ENCODE results near the gene EHD4. TPM values are rescaled to one million over a fixed set of nuclear protein-coding genes. Genes with fewer than 3 reads are reported as not detected.

Gene EHD4
- polyA plus RNA-seq, 1 experiment, result 19.3 TPM

DNA sequence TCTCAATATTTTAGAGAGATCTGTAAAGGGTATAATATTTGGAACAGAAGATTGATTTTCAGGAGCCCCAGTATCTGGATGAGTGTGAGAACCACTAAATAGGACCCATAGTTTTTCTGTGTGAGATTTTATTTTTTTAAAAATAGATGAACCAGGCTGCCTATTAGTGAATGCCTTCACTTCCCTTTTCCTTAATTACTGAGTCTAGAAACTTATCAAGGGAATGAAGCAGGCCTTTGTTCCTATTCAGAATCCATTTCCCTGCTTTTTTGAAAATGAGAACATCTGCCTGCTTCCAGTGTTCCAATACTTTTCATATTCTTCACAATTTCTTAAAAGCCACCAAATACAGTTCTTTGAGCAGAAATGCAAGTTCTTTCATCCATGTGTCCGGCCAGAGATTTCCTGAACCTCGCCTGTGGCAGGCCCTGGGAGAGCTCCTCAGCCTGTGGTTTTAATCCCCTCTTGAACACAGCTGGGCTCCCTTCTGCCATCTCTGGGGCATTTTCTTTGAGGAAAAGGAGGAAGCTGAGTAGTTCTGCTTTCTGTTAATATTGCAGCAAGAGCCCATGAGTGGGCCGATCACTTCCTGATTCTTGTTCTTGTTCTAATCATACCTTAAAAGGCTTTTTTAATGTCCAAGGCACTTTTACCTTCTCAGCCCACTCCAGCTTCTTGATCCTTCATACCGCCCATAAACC lies 4.7 kb downstream of the EHD4 start:
- DNase-seq (ENCODE audit: low read depth, low spot score), result no peak
- CTCF ChIA-PET, result interaction anchor here (1.0 kb wide), 1 partner anchor 18 kb away, joined by 3 read pairs; no protein-coding TSS in a partner anchor
- Histone ChIP-seq H3K4me3 (ENCODE audit: low read depth, low read length) (no peak overlapping the region), H3K27me3 (ENCODE audit: control insufficient read depth, insufficient read depth, low read length) (no peaks in the 10 kb centered on the region), H3K9me3 (ENCODE audit: control insufficient read depth, insufficient read depth, low read length) (no peaks in the 10 kb centered on the region), H3K27ac (ENCODE audit: low read depth, low read length) (peak overlapping the region; percentile 68)
- POLR2A ChIA-PET, result no interaction called here
- TF ChIP-seq, protein P1, sequence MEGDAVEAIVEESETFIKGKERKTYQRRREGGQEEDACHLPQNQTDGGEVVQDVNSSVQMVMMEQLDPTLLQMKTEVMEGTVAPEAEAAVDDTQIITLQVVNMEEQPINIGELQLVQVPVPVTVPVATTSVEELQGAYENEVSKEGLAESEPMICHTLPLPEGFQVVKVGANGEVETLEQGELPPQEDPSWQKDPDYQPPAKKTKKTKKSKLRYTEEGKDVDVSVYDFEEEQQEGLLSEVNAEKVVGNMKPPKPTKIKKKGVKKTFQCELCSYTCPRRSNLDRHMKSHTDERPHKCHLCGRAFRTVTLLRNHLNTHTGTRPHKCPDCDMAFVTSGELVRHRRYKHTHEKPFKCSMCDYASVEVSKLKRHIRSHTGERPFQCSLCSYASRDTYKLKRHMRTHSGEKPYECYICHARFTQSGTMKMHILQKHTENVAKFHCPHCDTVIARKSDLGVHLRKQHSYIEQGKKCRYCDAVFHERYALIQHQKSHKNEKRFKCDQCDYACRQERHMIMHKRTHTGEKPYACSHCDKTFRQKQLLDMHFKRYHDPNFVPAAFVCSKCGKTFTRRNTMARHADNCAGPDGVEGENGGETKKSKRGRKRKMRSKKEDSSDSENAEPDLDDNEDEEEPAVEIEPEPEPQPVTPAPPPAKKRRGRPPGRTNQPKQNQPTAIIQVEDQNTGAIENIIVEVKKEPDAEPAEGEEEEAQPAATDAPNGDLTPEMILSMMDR (IDR thresholded peaks at IDR 0.05; ENCODE audit: low read depth, low read length), result no peak

GRCh38 chr15:41966920-41967465 lies 5.4 kb downstream of the EHD4 start:
- POLR2A ChIA-PET, result interaction anchor here (1.0 kb wide), 1 partner anchor 18 kb away, joined by 3 read pairs; no protein-coding TSS in a partner anchor

GRCh38 chr15:41966414-41966812 lies 5.9 kb downstream of the EHD4 start:
- Histone ChIP-seq H3K27me3 (ENCODE audit: control insufficient read depth, insufficient read depth, low read length) (no peaks in the 10 kb centered on the region), H3K27ac (ENCODE audit: low read depth, low read length) (no peak overlapping the region), H3K9me3 (ENCODE audit: control insufficient read depth, insufficient read depth, low read length) (no peaks in the 10 kb centered on the region), H3K4me3 (ENCODE audit: low read depth, low read length) (no peak overlapping the region)
- ChIA-PET POLR2A (interaction anchor here (1.0 kb wide), 1 partner anchor 17 kb away, joined by 3 read pairs; no protein-coding TSS in a partner anchor), CTCF (interaction anchor here (1.0 to 1.3 kb wide), 2 partner anchors 17 to 62 kb away, joined by 3 read pairs; no protein-coding TSS in a partner anchor)
- DNase-seq (ENCODE audit: low read depth, low spot score), result no peak
- TF ChIP-seq, protein P1 (IDR thresholded peaks at IDR 0.05; ENCODE audit: low read depth, low read length), result no peak

More at GRCh38 chr15:41966920-41967465, 5.4 kb downstream of the EHD4 start:
- TF ChIP-seq, protein P1 (IDR thresholded peaks at IDR 0.05; ENCODE audit: low read depth, low read length), result no peak
- DNase-seq (ENCODE audit: low read depth, low spot score), result no peak
- no peaks in the 10 kb centered on the region for H3K27me3 ChIP-seq (ENCODE audit: control insufficient read depth, insufficient read depth, low read length)
- peak overlapping the region; percentile 39 for H3K27ac ChIP-seq (ENCODE audit: low read depth, low read length)
- CTCF ChIA-PET, result interaction anchor here (1.0 to 1.3 kb wide), 2 partner anchors 18 to 62 kb away, joined by 3 read pairs; no protein-coding TSS in a partner anchor
- H3K4me3 ChIP-seq (ENCODE audit: low read depth, low read length), result no peak overlapping the region
- H3K9me3 ChIP-seq (ENCODE audit: control insufficient read depth, insufficient read depth, low read length), result no peaks in the 10 kb centered on the region

DNA sequence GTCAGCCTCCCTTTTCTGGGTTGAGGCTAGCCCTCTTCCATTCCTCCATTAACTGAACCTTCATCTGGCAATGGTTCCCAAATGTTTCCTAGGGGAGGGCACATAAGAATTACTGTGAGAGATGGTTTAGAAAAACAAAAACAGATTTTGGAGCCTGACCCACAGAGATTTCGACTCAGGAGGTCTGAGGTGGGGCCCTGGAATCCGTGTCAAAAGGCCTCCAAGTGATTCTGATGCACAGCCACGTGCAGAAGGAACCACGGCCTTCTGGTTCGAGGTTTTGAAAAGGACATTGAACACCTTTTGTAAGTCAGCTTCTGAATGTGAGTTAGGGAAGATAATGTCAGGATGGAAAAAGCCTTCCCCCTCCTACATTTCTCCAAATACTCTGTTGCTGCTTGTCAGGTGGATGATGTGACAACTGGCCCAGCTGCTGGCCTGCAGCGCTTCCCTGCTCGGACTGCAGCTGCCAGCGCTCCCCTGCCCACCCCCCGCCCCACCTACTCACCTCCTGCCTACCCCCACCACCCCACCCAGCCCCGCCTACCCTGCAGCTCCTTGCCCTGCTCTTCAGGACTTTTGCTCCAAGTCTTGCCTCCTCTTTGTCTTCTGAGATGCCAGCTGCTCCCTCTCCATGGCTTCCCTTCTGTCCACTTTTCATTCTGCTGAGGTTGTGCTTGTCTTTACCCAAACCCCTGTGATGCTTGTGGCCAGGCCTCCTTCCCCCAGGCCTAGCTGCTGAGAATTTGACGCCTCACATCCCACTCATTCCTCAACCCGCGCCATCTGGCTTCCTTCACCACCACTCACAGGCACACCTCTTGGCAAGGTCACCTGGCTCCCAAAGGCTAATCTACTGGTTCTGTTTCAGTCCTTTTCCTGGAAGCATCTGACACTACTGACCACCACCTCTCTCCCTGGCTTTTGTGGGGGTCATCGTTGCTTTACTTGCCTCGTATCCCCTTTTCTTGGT lies 6.6 kb downstream of the EHD4 start:
- no peak for DNase-seq (ENCODE audit: low read depth, low spot score)
- TF ChIP-seq, protein P1 (IDR thresholded peaks at IDR 0.05; ENCODE audit: low read depth, low read length), result no peak
- Histone ChIP-seq H3K9me3 (ENCODE audit: control insufficient read depth, insufficient read depth, low read length) (no peaks in the 10 kb centered on the region), H3K27ac (ENCODE audit: low read depth, low read length) (no peak overlapping the region), H3K4me3 (ENCODE audit: low read depth, low read length) (no peak overlapping the region), H3K27me3 (ENCODE audit: control insufficient read depth, insufficient read depth, low read length) (no peaks in the 10 kb centered on the region)
- CTCF ChIA-PET, result interaction anchor here (0.7 to 1.3 kb wide), 2 partner anchors 61 to 528 kb away, joined by 3 read pairs; no protein-coding TSS in a partner anchor
- POLR2A ChIA-PET, result interaction anchor here (1.0 kb wide), 1 partner anchor 16 kb away, joined by 3 read pairs; no protein-coding TSS in a partner anchor
